Measurements from ENCODE around the gene TSPAN31.

Gene TSPAN31

DNA sequence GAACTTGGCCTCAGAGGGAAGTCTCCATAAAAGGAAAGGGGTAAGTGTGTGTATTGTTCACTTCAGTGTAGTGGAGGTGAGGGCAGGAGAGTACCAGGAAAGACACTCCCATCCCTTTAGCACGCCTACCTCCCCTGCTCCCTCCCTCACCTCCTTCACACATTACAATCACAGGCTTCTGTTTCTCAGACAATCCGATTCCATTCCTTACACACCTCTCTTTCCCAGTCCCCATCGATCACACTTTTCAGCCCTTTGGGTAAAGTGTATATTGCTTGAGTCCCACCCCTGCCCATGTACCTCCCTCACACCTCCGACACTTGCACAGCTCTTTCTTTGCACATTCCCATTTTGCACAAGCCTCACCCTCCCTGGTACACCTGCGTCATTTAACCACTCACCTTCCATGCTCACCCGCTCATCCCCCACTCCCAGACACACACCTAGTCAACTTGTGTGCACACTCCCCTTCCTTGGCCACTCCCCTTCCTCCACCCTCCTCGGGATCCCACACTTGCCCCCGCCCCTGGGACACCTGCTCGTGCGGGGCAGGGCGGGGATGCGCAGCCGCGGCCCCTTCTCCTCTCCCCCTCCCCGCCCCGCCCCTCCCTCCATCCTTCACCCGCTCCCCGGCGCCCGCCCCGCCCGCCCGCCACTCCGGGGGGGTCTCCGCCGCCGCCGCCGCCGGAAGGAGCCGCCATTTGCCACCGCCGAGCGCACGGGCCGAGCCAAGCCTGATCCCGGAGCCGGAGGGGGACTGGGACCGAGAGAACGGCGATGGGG lies 9.8 kb downstream of the TSPAN31 start, which contains the start of gene MARCHF9:
MARCHF9 (plus strand) TSS at position 693 of the 783 bp plus-strand sequence. CDS start 426 bp downstream, outside the sequence.
- no peak for DNase-seq

DNA sequence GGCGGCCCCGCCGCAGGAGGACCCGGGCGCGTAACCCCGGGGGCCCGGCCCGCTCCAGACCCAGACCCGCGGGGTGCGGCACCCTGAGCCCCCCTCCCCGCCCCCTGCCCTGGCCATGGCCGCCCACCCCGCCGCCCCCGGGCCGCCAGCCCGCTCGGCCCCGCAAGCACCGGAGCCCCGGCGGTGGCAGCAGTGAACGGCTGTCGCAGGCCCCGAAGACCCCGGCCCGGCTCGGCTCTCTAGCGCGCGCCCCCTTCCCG lies 10.3 kb downstream of the TSPAN31 start:
- DNase-seq: no peak

DNA sequence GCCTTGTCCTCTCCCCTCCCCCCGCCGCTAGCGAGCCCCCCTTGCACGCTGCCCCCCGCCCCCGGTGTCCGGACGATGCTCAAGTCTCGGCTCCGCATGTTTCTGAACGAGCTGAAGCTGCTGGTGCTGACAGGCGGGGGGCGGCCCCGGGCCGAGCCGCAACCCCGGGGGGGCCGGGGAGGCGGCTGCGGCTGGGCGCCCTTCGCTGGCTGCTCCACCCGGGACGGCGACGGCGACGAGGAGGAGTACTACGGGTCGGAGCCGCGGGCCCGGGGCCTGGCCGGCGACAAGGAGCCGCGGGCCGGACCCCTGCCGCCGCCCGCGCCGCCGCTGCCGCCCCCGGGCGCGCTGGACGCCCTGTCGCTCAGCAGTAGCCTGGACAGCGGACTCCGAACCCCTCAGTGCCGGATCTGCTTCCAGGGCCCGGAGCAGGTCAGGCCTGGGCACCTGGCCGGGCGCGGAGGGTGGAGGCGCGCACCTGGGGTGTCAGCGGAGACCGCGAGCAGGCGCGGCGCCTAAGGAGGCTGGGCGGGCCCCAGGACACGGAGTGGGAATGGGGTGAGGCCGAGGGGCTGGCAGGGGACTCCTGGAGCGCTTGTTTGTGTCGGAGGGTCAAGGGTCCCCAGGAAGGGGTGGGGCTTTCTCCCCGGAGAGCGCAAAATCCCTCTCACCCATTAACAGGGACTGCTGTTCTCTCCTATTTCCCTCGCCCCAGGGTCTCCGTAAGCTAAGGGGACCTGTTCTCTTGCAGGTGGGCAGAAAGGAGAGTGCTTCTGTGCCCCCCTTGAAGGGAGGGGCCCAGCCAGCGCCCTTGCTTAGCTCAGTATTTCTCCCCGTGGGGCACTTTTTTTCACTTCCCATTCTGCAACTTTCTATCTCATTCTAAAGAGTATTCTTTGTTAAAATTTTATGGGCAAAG lies 10.9 kb downstream of the TSPAN31 start:
- no peak for DNase-seq

DNA sequence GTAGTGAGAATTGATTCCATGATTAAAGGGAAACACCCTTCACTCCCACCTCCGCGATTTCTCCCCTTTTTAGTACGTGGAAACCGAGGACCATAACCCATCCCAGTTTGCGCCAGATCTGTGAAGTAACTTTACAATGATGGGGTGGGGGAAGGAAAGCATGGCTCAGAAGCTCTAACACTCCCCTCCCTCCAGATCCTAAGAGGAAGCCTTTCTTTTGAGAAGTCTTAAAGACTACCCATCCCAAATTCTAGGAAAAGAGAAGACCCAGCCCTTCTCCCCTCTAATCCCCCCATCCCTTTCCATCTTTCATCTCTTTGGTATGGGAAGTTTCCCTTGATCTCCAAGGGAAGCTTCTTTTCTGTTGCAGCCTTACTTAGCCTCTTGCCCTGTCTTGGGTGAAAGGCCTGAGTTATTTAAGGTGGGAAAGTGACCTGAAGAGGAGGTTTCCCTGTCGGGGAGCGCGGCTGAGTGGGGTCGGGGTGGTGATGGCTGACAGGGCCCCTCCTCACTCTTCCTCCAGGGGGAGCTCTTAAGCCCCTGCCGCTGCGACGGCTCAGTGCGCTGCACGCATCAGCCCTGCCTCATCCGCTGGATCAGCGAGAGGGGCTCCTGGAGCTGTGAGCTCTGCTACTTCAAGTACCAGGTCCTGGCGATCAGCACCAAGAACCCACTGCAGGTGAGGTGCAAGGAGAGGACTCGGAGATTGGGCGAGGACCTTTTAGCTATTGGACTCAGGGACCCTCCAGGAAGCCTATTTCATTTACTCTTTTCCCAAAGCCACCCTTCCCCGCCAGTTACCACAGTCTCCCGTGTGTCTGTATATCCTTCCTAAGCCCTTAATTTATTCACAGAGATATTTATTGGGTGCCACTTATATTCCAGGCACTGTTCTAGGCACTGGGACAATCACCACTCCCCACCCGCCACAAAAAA lies 11.8 kb downstream of the TSPAN31 start:
- peak; percentile 18 for DNase-seq

DNA sequence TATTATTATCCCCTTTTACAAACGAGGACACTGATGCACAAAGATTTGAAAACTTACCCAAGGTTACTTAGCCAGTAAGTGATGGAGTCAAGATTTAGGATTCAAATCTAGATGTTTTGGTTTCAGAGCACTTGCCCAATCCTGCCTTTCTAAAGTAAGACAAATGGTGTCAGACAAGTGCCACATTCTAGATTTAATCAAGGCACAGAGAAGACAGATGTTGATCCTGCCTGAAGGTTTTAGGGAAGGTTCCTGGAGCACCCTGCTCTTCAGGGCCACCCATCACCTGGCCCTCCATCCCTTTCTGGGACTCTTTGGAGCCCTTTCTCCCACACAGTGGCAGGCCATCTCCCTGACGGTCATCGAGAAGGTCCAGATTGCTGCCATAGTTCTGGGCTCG lies 12.9 kb downstream of the TSPAN31 start:
- no peak for DNase-seq

DNA sequence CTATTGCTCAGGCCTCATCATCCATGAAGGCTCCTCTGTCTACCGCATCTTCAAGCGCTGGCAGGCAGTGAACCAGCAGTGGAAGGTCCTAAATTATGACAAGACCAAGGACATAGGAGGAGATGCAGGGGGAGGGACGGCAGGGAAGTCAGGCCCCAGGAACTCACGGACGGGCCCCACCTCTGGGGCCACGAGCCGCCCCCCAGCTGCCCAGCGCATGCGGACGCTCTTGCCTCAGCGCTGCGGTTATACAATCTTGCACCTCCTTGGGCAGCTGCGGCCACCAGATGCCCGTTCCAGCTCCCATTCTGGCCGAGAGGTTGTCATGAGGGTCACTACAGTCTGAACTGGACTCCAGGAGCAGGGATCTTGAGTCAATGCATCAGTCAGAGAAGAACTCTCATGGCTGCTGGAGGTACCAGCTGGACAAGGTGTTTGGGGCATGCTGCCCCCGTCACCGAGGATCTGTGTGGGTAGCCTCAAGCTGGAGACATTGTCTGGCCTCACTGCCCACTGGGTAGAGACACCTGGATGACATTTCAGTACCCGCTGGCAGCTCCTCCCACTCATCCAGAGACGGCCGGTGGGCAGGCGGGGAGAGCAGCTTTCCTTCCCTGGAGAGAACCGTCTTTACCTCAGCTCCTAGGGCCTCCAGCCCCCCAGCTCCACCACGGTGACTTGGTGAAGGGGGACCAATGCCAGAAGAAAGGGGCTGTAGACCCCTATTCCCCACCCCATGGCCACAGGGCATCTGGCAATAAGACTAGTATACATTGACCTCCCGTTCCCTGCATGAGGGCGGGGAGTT lies 13.9 kb downstream of the TSPAN31 start:
- no peak for DNase-seq

DNA sequence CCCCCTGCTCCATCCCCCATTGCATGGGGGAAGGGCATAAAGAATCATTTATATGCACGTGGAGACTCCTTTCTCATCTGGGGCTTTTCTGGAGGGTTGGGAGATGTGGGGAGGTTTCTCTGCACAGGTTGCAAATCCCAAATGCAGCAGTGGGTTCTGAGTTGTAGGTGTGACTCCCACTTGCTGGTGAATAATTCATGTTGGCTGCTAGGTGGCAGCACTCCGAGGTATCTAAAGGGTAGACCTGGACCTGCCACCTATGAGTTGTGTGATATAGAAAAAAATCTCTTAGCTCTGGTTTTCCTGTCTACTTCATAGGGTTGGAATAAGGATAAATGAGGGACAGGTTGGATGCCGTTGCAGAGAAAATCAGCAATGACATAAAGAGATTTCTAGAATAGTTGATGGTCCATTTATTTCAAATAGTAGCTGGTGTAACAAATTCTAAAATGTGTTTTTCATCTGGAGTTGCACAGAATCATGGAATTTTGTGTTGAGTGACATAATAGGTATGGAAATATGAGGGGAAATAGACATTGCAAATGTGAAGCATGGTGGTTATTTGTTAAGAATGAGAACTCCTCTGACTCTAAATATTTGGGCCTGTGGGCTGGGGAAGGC lies 14.6 kb downstream of the TSPAN31 start:
- DNase-seq: no peak

DNA sequence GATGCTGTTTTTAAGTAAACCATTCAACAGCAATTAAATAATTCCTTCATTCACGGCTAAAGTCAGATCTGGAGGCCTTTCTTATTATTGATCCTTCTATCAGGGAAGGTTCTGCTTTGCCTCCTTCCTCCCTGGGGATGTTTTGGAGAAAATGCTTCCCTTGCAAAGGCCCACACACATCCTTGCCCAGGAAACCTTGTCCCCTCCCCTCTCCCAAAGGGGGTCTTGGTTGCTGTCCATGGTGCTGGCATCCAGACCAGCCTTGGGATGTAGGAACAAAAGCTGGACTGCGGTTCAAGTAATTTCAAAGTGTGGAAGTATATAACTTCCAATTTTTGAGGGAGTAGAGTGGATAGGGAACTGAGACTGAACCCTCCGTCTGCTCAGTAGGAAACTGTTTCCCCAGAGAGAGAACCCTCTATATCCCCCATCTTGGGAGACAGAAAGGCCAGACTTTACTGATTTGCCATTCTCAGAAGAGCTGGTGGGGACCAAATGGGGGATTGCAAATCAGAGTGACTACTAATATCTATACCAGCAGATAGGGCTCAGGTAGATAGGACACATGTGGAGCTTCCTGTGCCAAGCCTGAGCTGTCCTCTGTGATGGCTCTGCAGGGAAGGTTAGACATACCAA lies 15.6 kb downstream of the TSPAN31 start:
- DNase-seq: no peak

DNA sequence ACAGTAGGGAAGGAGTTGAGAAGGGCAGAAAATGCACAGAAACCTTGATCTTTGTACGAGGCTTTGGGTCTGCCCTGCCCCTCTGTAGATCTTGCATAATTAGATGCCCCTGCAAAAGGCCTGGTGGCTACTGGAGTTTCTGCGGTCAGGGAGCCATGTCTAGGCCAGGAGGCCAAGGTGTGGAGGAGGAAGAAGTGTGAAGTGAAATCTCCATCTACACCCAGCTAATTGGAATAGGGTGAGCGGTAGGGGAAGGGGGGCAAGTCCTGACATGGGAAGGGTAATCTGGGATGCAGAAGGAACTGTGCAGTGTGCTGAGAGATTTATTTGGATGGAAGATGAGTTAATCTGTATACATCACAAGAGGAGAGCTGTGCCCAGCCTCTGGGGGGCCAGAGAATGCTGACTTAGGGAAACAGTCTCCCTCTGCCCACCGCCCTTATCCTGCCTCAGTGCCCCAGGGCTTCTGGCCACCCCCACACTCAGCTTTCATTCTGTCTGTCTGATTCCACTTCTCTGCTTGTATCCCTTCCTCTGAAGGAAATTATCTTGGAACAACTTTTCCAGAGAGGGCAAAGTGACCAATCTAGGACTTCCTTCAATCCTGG lies 16.7 kb downstream of the TSPAN31 start:
- DNase-seq: no peak

DNA sequence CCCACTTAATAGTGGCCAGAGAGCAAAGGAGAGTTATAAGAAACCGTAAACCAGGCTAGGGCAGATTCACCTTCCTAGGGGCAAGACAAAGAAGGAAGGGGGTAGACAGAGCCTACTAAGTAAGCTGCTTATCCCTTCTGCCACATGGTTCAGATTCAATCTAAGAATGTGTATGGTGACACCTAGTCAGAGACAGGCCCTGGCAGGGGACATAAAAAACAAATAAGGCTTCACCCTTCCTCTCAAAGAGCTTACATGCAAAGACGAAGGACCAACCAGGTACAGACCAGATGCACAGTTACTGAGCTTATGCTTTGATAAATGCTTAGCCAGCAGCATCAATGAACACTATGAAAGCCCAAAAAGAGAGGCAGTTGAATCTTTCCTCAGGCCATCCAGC lies 17.6 kb downstream of the TSPAN31 start:
- DNase-seq: no peak

DNA sequence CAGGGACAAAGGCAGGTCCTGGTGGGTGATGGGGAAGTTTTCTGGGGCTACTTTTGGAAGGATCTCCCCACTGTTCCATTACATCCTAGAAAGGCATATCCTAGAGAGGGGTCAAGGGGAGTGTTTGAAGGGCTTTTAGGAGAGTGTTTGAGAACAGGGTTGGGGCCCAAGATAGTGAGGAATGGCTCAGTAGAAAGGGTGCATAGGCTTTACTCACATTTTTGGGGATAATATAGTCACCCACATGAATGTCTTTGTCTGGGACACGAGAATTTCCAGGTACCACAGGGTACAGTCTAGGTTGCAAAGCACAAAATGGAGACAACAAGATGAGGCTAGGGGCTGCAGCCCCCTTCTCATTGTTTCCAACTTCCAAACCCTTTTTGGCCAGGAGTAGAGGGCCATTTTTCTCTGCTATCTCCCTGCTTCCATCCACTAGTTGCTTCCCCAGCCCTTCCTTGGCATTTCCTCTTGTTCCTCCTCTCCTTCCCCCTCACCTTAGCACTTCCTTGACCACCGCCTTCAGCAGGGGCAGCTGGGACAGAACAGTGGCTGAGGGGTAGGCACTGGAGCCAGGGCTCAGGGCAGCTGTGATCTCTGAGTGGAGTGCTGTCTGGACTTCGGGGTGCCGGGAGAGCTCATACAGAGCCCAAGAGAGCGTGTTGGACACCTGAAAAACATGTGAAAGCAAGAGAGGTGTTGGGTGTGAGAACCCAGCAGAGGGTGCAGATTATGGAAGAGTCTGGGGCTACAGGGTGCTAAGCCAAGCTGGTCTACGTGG lies 19.2 kb downstream of the TSPAN31 start:
- DNase-seq: no peak

DNA sequence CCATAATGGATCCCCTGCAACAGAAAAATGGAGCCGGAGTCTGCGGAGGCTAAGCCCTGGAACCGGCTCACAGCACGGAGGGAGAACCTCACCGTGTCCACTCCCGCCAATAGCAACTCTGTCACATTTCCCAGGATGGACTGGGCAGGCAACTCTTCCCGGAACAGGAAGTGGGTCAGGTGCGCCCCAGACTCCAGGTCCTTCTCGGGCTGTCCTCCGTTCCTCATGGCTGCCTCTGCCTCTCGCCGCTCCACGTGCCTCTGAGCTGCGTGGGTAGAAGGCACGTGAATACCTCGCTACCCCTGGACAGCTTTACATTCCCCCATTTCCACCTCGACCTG lies 19.8 kb downstream of the TSPAN31 start:
- no peak for DNase-seq

DNA sequence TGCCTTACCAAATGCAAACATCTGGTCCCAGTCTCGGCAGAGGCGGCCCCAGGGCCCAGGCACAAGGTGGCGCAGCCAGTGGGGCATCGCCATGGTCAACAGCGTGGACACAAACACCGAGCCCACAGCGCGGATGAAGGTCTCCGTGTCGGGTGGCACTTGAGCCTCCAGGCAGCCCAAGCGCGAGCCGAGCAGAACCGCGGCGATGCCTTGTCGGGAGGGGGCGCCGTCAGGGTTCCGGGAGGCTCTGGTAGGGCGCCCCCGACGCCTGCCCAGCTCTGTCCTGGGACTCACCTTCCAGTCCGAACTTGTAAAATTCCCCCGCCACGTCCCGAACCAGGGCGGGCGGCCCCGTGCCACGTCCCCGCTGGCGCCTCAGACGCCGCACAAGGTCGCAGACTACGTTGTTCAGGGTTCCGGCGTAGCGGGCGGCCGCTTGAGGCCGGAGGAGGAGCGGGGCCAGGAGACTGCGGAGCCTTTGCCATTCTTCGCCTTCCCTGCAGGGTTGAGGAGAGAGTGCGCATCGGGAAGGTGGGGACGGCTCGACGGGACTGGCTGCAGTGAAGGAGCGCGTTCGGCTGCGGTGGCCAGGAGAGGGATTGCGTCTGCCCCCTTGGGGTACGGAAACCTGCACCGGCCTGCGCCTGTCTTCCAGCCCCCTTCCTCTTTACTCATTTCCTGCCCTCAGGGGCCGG lies 20.3 kb downstream of the TSPAN31 start:
- DNase-seq: no peak

DNA sequence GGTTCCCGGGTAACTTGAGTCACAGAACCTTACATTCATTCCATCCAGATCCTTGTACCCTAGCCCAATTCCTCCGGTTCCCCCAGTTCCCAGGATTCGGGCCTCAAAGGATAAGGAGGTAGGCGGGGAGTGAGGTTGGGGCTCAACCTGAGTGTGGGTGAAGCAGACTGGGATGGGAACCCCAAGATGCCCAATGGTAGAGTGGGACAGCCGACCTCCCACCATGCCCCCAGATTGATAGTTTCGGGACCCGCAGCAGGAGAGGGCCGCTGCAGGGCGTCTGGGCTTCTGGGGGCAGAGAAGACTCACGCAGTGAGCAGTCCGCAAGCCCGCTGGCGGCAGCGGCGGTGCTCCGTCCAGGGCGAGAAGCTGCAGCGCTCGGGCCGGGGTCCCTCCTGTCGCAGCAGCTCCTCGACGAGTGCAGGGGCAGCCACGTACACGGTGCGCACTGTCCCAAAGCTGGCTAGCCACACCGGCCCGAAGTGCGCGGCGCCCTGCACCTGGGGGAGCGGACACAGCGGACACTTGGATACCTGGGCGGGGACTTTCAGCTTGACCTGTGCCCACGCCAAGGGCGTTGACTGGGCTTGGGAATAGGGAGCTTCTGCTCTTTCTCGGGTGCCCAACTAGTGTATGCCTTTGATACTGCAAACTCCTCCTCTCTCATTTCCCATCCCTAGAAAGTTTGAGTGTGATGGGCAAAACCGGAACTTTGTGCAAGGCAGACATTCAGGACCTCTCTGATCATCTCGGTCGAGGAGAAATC lies 21.0 kb downstream of the TSPAN31 start:
- no peak for DNase-seq

DNA sequence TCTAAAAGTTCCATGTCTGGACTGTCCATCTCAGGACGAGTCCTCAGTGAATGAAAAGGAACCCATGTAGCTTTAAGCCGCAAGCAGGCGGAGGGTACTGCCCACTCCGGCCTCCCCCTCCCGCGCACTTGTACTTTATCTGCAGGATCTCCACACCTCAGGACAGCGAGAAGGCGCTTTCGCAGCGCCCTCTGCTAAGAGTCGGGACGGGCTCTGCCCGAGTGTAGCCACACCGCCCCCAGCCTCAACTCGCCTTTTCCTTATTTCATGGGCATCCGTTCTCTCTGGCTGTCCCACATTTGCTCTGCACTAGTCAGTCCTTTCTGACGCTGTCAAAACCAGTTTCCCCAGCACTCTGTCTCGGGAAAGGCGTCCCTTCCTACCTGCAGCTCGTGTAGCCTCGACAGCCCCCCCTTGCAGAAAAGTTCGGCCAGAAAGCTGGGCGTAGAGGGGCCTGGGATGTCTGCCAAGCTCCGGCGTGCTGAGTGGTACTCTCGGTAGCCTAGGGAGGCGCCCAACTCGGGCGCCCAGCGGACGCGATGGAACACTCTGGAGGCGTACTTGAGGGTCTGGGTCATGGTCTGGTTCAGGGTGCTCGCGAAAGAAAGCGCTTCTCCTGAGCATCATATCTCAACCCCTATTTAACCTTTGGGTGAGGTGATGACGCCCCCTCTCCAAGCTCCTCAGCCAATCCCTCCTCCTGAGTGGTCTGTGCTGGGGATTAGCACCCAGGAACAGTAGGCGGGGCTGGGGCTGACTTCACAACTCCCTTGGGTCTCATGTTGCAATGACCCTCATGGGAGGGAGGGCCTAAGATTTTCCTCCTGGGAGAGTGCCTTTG lies 21.8 kb downstream of the TSPAN31 start, which contains the start of gene CYP27B1:
CYP27B1 (minus strand) TSS at position 615 of the 841 bp plus-strand sequence; CDS start at position 578, 37 bp downstream.
- DNase-seq: no peak

DNA sequence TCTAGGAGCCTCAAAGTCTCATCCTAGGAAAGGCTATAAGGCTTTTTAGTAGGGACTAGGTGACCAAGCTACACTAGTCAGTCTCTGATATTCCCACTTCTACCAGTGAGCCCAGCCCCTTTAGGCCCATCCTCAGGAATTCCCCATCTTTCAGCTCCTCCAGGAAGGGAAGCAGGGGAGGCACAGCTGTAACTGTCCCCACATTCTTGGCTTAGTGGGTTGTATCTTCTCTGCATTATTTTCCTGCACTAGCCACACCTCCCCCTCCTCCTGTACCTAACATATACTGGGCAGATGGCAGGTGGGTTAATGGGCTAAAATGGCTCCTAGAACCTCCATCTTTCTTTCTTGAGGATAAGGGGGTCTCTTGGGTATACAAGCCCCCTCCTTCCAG lies 22.5 kb downstream of the TSPAN31 start:
- DNase-seq: no peak

DNA sequence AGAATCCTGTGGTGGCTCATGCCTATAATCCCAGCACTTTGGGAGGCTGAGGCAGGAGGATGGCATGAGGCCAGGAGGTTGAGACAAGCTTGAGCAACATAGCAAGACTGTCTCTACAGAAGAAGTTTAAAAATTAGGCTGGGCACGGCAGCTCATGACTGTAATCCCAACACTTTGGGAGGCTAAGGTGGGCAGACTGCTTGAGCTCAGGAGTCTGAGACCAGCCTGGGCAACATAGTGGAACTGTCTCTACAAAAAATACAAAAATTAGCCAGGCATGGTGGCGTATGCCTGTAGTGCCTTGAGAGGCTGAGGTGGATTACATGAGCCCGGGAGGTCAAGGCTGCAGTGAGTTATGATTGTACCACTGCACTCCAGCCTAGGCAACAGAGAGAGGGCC lies 23.0 kb downstream of the TSPAN31 start:
- DNase-seq: no peak

DNA sequence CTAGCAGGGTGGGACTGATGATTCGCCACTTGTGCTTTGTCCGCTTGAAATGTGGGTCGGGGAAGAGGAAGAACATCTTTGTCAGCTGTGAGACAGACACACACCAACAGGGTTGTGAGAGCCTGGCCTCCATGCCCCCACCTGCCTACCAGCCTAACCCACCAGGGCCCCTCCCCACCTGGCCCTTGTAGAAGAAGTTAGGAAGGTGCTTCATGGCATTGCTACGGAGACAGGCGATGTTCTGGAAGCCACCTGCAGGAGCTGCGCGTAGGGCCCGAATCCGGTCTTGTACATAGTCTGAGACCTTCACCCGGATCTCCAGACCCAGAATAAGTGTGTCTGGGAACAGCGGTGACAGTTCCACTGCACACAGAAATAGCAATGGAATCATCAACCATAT lies 24.8 kb downstream of the TSPAN31 start:
- DNase-seq: no peak
